ENCODE measurements around the gene ETS1. TPM values are rescaled to one million over a fixed set of nuclear protein-coding genes. Genes with fewer than 3 reads are reported as not detected.
A peak's percentile ranks its signal among the peaks of the same experiment; 100 is the strongest.

ETS1 gene
- total RNA-seq, 4 donors from 2014 or later = 23.6 to 56.7 (median 29.2) TPM

- Histone ChIP-seq H3K27me3 (no peaks in the 10 kb centered on the region), H3K36me3 (no peaks in the 10 kb centered on the region), H3K9me3 (no peaks in the 10 kb centered on the region), H3K27ac (peak overlapping the region in 2 of 4 donors; percentile 16 to 19), H3K4me3 (no peak overlapping the region), H3K4me1 (peaks cover 3 to 19% (median 14%) of the 10 kb centered on the region in 4 donors)
- WGBS, 2 donors (ENCODE audit: low coverage in 1 of 2) = 17 to 19% methylated on average over 3 to 4 of the region's 4 CpGs
- peak; percentile 39 for DNase-seq
- intact Hi-C loops (cut with DNase I; ENCODE audit: low total_unique reads) (no loop called here), in situ Hi-C loops (cut with MboI; ENCODE audit: low pct_ligation_motif_present in 1 of 4, low pct_unique_long_range_greater_than_20kb in 1 of 4, low sequenced_read_pairs in 3 of 4) (no loop called here)
- TF ChIP-seq POLR2A (IDR thresholded peaks at IDR 0.05) (no peak), EP300 (IDR thresholded peaks at IDR 0.05; ENCODE audit: low read depth) (no peak), POLR2AphosphoS5 (IDR thresholded peaks at IDR 0.05) (peak in 2 of 3 donors; percentile 10 to 17), CTCF (IDR thresholded peaks at IDR 0.05) (no peak)
Observed at GRCh38 chr11:128575961-128576350, 11.4 kb downstream of the ETS1 start.

GRCh38 chr11:128575174-128575960 is 12.0 kb downstream of the ETS1 start:
- H3K36me3 ChIP-seq = no peaks in the 10 kb centered on the region
- no peaks in the 10 kb centered on the region for H3K27me3 ChIP-seq
- no peaks in the 10 kb centered on the region for H3K9me3 ChIP-seq
- DNase-seq = no peak
- in situ Hi-C loops (cut with MboI; ENCODE audit: low pct_ligation_motif_present in 1 of 4, low pct_unique_long_range_greater_than_20kb in 1 of 4, low sequenced_read_pairs in 3 of 4) = no loop called here
- peaks cover 3 to 19% (median 14%) of the 10 kb centered on the region in 4 donors for H3K4me1 ChIP-seq
- intact Hi-C loops (cut with DNase I; ENCODE audit: low total_unique reads) = no loop called here
- WGBS, 2 donors (ENCODE audit: low coverage in 1 of 2) = 64 to 65% methylated on average over 8 to 9 of the region's 9 CpGs
- peak overlapping the region in 2 of 4 donors; percentile 16 to 19 for H3K27ac ChIP-seq
- no peak overlapping the region for H3K4me3 ChIP-seq
- TF ChIP-seq POLR2AphosphoS5 (IDR thresholded peaks at IDR 0.05) (no peak), POLR2A (IDR thresholded peaks at IDR 0.05) (no peak), CTCF (IDR thresholded peaks at IDR 0.05) (no peak), EP300 (IDR thresholded peaks at IDR 0.05; ENCODE audit: low read depth) (no peak)

- peaks cover 3 to 19% (median 14%) of the 10 kb centered on the region in 4 donors for H3K4me1 ChIP-seq
- TF ChIP-seq CTCF (IDR thresholded peaks at IDR 0.05) = no peak
- TF ChIP-seq POLR2AphosphoS5 (IDR thresholded peaks at IDR 0.05) = no peak
- TF ChIP-seq POLR2A (IDR thresholded peaks at IDR 0.05) = no peak
- TF ChIP-seq EP300 (IDR thresholded peaks at IDR 0.05; ENCODE audit: low read depth) = no peak
- no peak overlapping the region for H3K4me3 ChIP-seq
- no peak for DNase-seq
- 67 to 89% methylated on average over 2 of the region's 2 CpGs for WGBS, 2 donors (ENCODE audit: low coverage in 1 of 2)
- no peak overlapping the region for H3K27ac ChIP-seq
- no peaks in the 10 kb centered on the region for H3K36me3 ChIP-seq
- intact Hi-C loops (cut with DNase I; ENCODE audit: low total_unique reads) (no loop called here), in situ Hi-C loops (cut with MboI; ENCODE audit: low pct_ligation_motif_present in 1 of 4, low pct_unique_long_range_greater_than_20kb in 1 of 4, low sequenced_read_pairs in 3 of 4) (no loop called here)
- H3K27me3 ChIP-seq = no peaks in the 10 kb centered on the region
- H3K9me3 ChIP-seq = no peaks in the 10 kb centered on the region
Observed at GRCh38 chr11:128574576-128575011, 12.8 kb downstream of the ETS1 start.

GRCh38 chr11:128573638-128574037 is 13.7 kb downstream of the ETS1 start:
- H3K27ac ChIP-seq = no peak overlapping the region
- DNase-seq = no peak
- no peaks in the 10 kb centered on the region for H3K27me3 ChIP-seq
- H3K9me3 ChIP-seq = no peaks in the 10 kb centered on the region
- in situ Hi-C loops (cut with MboI; ENCODE audit: low pct_ligation_motif_present in 1 of 4, low pct_unique_long_range_greater_than_20kb in 1 of 4, low sequenced_read_pairs in 3 of 4) = no loop called here
- peaks cover 3 to 19% (median 14%) of the 10 kb centered on the region in 4 donors for H3K4me1 ChIP-seq
- TF ChIP-seq EP300 (IDR thresholded peaks at IDR 0.05; ENCODE audit: low read depth) (no peak), CTCF (IDR thresholded peaks at IDR 0.05) (no peak), POLR2A (IDR thresholded peaks at IDR 0.05) (no peak), POLR2AphosphoS5 (IDR thresholded peaks at IDR 0.05) (no peak)
- no peak overlapping the region for H3K4me3 ChIP-seq
- no peaks in the 10 kb centered on the region for H3K36me3 ChIP-seq
- 92 to 97% methylated on average over 5 of the region's 5 CpGs for WGBS, 2 donors (ENCODE audit: low coverage in 1 of 2)
- intact Hi-C loops (cut with DNase I; ENCODE audit: low total_unique reads) = no loop called here

Data from transverse colon (tissue), 4 donors.